Neural progenitor cell (in vitro differentiated cells): ENCODE data around the gene EHF. TPM values are rescaled to one million over a fixed set of nuclear protein-coding genes. Genes with fewer than 3 reads are reported as not detected.

Experiments used
- DNase-seq: peaks from one replicate; pipeline ENCODE4 v3.0.0-alpha.2; 2016; ENCODE audit warnings: low spot score
- H2AFZ ChIP-seq: fragments of 200-600 bp; sonication (generic); replicated peaks from 2 replicates; pipeline ENCODE4 v1.6.1; 2016; ENCODE audit warnings: antibody characterized with exemption
- H3F3A ChIP-seq: fragments of 200-600 bp; sonication (generic); 2 replicates; pipeline ENCODE4 v1.6.1; 2016; ENCODE audit warnings: antibody characterized with exemption, low read depth
- H3K27ac ChIP-seq: fragments of 200-600 bp; sonication (generic); 2 replicates; pipeline ENCODE4 v1.5.1; 2016; ENCODE audit warnings: mild to moderate bottlenecking
- H3K27me3 ChIP-seq: fragments of 200-600 bp; sonication (generic); 2 replicates; pipeline ENCODE4 v1.6.1; 2016; ENCODE audit warnings: mild to moderate bottlenecking, moderate library complexity
- H3K36me3 ChIP-seq: fragments of 200-600 bp; sonication (generic); 2 replicates; pipeline ENCODE4 v1.5.1; 2016
- H3K4me1 ChIP-seq: fragments of 200-600 bp; sonication (generic); 2 replicates; pipeline ENCODE4 v1.6.1; 2016; ENCODE audit warnings: mixed run types
- H3K4me2 ChIP-seq: fragments of 200-600 bp; sonication (generic); 2 replicates; pipeline ENCODE4 v1.6.1; 2016
- H3K4me3 ChIP-seq: fragments of 200-600 bp; sonication (generic); 2 replicates; pipeline ENCODE4 v1.5.1; 2016
- H3K79me2 ChIP-seq: fragments of 200-600 bp; sonication (generic); 2 replicates; pipeline ENCODE4 v1.6.1; 2016; ENCODE audit warnings: low read depth
- H3K9ac ChIP-seq: fragments of 200-600 bp; sonication (generic); 2 replicates; pipeline ENCODE4 v1.6.1; 2016
- H3K9me3 ChIP-seq: fragments of 200-600 bp; sonication (generic); 2 replicates; pipeline ENCODE4 v1.5.1; 2016; ENCODE audit warnings: low read depth
- H4K20me1 ChIP-seq: fragments of 200-600 bp; sonication (generic); 2 replicates; pipeline ENCODE4 v1.6.1; 2016; ENCODE audit warnings: low read depth
- H3K27ac Mint-ChIP-seq: 3 replicates; pipeline ENCODE4 v1.8.0; 2021; ENCODE audit warnings: mixed read lengths
- H3K27me3 Mint-ChIP-seq: 2 replicates; pipeline ENCODE4 v1.8.0; 2022; ENCODE audit warnings: low read depth, mild to moderate bottlenecking, inconsistent platforms, moderate library complexity, mixed read lengths; ENCODE audit not compliant: insufficient read depth
- H3K36me3 Mint-ChIP-seq: 3 replicates; pipeline ENCODE4 v1.8.0; 2021; ENCODE audit warnings: mixed read lengths
- H3K4me1 Mint-ChIP-seq: 3 replicates; pipeline ENCODE4 v1.8.0; 2021; ENCODE audit warnings: mixed read lengths
- H3K4me3 Mint-ChIP-seq: 3 replicates; pipeline ENCODE4 v1.8.0; 2021; ENCODE audit warnings: mild to moderate bottlenecking, moderate library complexity, mixed read lengths
- H3K9me3 Mint-ChIP-seq: 3 replicates; pipeline ENCODE4 v1.8.0; 2020; ENCODE audit warnings: mixed read lengths
- CTCF ChIP-seq: fragments of 200-600 bp; sonication (generic); IDR thresholded peaks from 2 replicates; pipeline ENCODE4 v1.5.1; 2017; ENCODE audit warnings: antibody characterized with exemption, mild to moderate bottlenecking
- EZH2 ChIP-seq: fragments of 200-600 bp; sonication (generic); IDR thresholded peaks from 2 replicates; pipeline ENCODE4 v1.6.1; 2017; ENCODE audit warnings: antibody characterized with exemption, mild to moderate bottlenecking, moderate library complexity
- EZH2phosphoT487 ChIP-seq: fragments of 200-600 bp; sonication (generic); IDR thresholded peaks from 2 replicates; pipeline ENCODE4 v1.6.1; 2017; ENCODE audit warnings: antibody characterized with exemption
- total RNA-seq: library from RNA; depleted of rRNA; stranded (reverse); fragments of >200 nt; gene quantifications from 2 replicates; pipeline ENCODE4 v1.2.3, GENCODE V29; 2015; ENCODE audit warnings: low replicate concordance

Gene EHF
- total RNA-seq, 1 donor from 2014 or later, result not detected

GRCh38 chr11:34668583-34669053 is 47.7 kb downstream of the EHF start:
- Histone ChIP-seq H3K9me3 (no peaks in the 10 kb centered on the region), H4K20me1 (no peaks in the 10 kb centered on the region), H3K79me2 (no peaks in the 10 kb centered on the region), H3K9ac (no peak overlapping the region), H3F3A (peaks cover 3% of the 10 kb centered on the region), H3K4me3 (no peak overlapping the region), H3K36me3 (no peaks in the 10 kb centered on the region), H3K27me3 (no peaks in the 10 kb centered on the region), H2AFZ (no peak overlapping the region), H3K27ac (no peak overlapping the region), H3K4me1 (peaks cover 15% of the 10 kb centered on the region), H3K4me2 (no peak overlapping the region)
- Mint-ChIP-seq H3K27ac (no peak overlapping the region), H3K4me1 (peaks cover 17% of the 10 kb centered on the region), H3K36me3 (no peaks in the 10 kb centered on the region), H3K9me3 (peaks cover 5% of the 10 kb centered on the region), H3K27me3 (peaks cover under 1% of the 10 kb centered on the region), H3K4me3 (no peak overlapping the region)
- TF ChIP-seq EZH2 (no peak), CTCF (no peak), EZH2phosphoT487 (no peak)
- no peak for DNase-seq

- H3K27ac Mint-ChIP-seq, result no peak overlapping the region
- Histone ChIP-seq H3K9ac (no peak overlapping the region), H3K9me3 (no peaks in the 10 kb centered on the region), H3K27me3 (no peaks in the 10 kb centered on the region), H3K79me2 (no peaks in the 10 kb centered on the region), H2AFZ (no peak overlapping the region), H3K36me3 (no peaks in the 10 kb centered on the region), H4K20me1 (no peaks in the 10 kb centered on the region), H3F3A (peaks cover 3% of the 10 kb centered on the region), H3K27ac (no peak overlapping the region), H3K4me3 (no peak overlapping the region), H3K4me1 (peaks cover 15% of the 10 kb centered on the region), H3K4me2 (no peak overlapping the region)
- no peak overlapping the region for H3K4me3 Mint-ChIP-seq
- H3K27me3 Mint-ChIP-seq, result no peaks in the 10 kb centered on the region
- peaks cover 12% of the 10 kb centered on the region for H3K9me3 Mint-ChIP-seq
- TF ChIP-seq EZH2 (no peak), CTCF (no peak), EZH2phosphoT487 (no peak)
- no peaks in the 10 kb centered on the region for H3K36me3 Mint-ChIP-seq
- H3K4me1 Mint-ChIP-seq, result peaks cover 17% of the 10 kb centered on the region
- DNase-seq, result no peak
Observed at GRCh38 chr11:34669458-34669857, 48.6 kb downstream of the EHF start.

GRCh38 chr11:34671117-34671516 is 50.2 kb downstream of the EHF start:
- peaks cover 20% of the 10 kb centered on the region for H3K4me1 Mint-ChIP-seq
- Histone ChIP-seq H3K79me2 (no peaks in the 10 kb centered on the region), H4K20me1 (no peaks in the 10 kb centered on the region), H3K27me3 (no peaks in the 10 kb centered on the region), H3K4me3 (no peak overlapping the region), H3K9ac (no peak overlapping the region), H3K4me2 (no peak overlapping the region), H3K27ac (no peak overlapping the region), H3K4me1 (peaks cover 15% of the 10 kb centered on the region), H3K36me3 (no peaks in the 10 kb centered on the region), H3F3A (peaks cover 3% of the 10 kb centered on the region), H2AFZ (peak overlapping the region; percentile 63), H3K9me3 (no peaks in the 10 kb centered on the region)
- no peak for DNase-seq
- peaks cover 16% of the 10 kb centered on the region for H3K9me3 Mint-ChIP-seq
- no peaks in the 10 kb centered on the region for H3K27me3 Mint-ChIP-seq
- no peak overlapping the region for H3K4me3 Mint-ChIP-seq
- TF ChIP-seq EZH2 (no peak), EZH2phosphoT487 (no peak), CTCF (no peak)
- H3K27ac Mint-ChIP-seq, result no peak overlapping the region
- H3K36me3 Mint-ChIP-seq, result no peaks in the 10 kb centered on the region
